K562 (cell line): ENCODE data around the gene ALDH16A1. TPM values are rescaled to one million over a fixed set of nuclear protein-coding genes. Genes with fewer than 3 reads are reported as not detected.

Experiments
- CCNT2 ChIP-seq: IDR thresholded peaks from 2 replicates; pipeline ENCODE4 v1.6.1; 2011; ENCODE audit warnings: borderline replicate concordance, low read depth, mild to moderate bottlenecking, moderate library complexity, mixed read lengths, low read length; ENCODE audit not compliant: insufficient read length; ENCODE audit errors: extremely low read depth
- JUN ChIP-seq, 2 experiments: sonication (generic) in 1 of 2; formaldehyde crosslinking in 1 of 2; IDR thresholded peaks; 2 replicates each; pipeline versions ENCODE4 v1.6.1 to v1.8.0; 2012 to 2022; ENCODE audit warnings: borderline replicate concordance in 2 of 2, mild to moderate bottlenecking in 2 of 2, improper control_type of control experiment in 1 of 2, low read depth in 1 of 2, low read length in 1 of 2, missing genetic modification reagents in 1 of 2
- MAZ ChIP-seq, 2 experiments: fragments of 450-650 bp in 1 of 2; sonication (generic) in 1 of 2; formaldehyde crosslinking; IDR thresholded peaks in 1 of 2; conservative IDR thresholded peaks in 1 of 2; 2 replicates each; pipeline versions ENCODE4 v1.4.0 to v1.5.0; 2020; ENCODE audit warnings: mild to moderate bottlenecking in 1 of 2, missing genetic modification reagents in 1 of 2
- MNT ChIP-seq, 2 experiments: fragments of 450-650 bp; conservative IDR thresholded peaks; 2 replicates each; pipeline ENCODE4 v1.6.1; 2017; ENCODE audit warnings: mild to moderate bottlenecking in 2 of 2, moderate library complexity in 2 of 2
- RCOR1 ChIP-seq, 2 experiments: IDR thresholded peaks; 2 replicates each; pipeline ENCODE4 v1.6.1; 2012; ENCODE audit warnings: low read depth in 2 of 2, low read length in 2 of 2, borderline replicate concordance in 1 of 2, improper control_type of control experiment in 1 of 2
- XRCC5 ChIP-seq: fragments of 200-400 bp; formaldehyde crosslinking; IDR thresholded peaks from 2 replicates; pipeline ENCODE4 v1.6.1; 2017; ENCODE audit warnings: low read depth, mild to moderate bottlenecking, low read length
- ZBTB11 ChIP-seq, 3 experiments: fragments of 200-800 bp in 1 of 3; fragments of 250-450 bp in 1 of 3; fragments of 450-650 bp in 1 of 3; sonication (Bioruptor Pico) in 1 of 3; sonication (Bioruptor generic) in 1 of 3; formaldehyde crosslinking in 1 of 3; IDR thresholded peaks; 2 replicates each; pipeline versions ENCODE4 v1.6.1 to v1.8.0; 2016 to 2022; ENCODE audit warnings: mild to moderate bottlenecking in 2 of 3, missing genetic modification characterization in 2 of 3, missing compliant biosample characterization in 1 of 3, moderate library complexity in 1 of 3
- ZBTB40 ChIP-seq, 2 experiments: fragments of 450-650 bp in 1 of 2; sonication (generic) in 1 of 2; formaldehyde crosslinking in 1 of 2; IDR thresholded peaks; 2 replicates each; pipeline versions ENCODE4 v1.7.1 to v1.9.0; 2016 to 2022; ENCODE audit warnings: inconsistent platforms in 1 of 2, mild to moderate bottlenecking in 1 of 2, missing genetic modification reagents in 1 of 2
- polyA plus RNA-seq, 8 experiments: library from polyadenylated mRNA; depleted of rRNA in 4 of 8; stranded (reverse) in 5 of 8; unstranded in 3 of 8; fragments of >200 nt; fragmentation: Nextera tagmentation in 2 of 8; fragmentation: Illumina TruSeq in 1 of 8; extraction: Ambion mirVana in 2 of 8; extraction: Trizol in 1 of 8; gene quantifications; 2 replicates each; pipeline versions ENCODE4 v1.2.1 to v1.2.3, GENCODE V29; 2011 to 2014; ENCODE audit warnings: inconsistent platforms in 1 of 8, missing spikeins in 1 of 8
- total RNA-seq, 7 experiments: library from RNA; depleted of rRNA in 6 of 7; stranded (reverse); fragments of >200 nt in 6 of 7; fragmentation: Illumina TruSeq in 2 of 7; extraction: Trizol in 2 of 7; gene quantifications; 2 replicates each; pipeline versions ENCODE4 v1.2.1 to v1.2.3, GENCODE V29; 2011 to 2021; ENCODE audit warnings: low replicate concordance in 1 of 7

The ALDH16A1 gene
- total and polyA plus RNA-seq, 9 of the 15 experiments (the other 6 are each of a cell fraction or from before 2014, with no cell fraction given) = 2.2 to 52.2 (median 7.6) TPM

- TF ChIP-seq ZBTB40 (IDR thresholded peaks at IDR 0.05) (peak; percentile 60), ZBTB40 (CRISPR knock-in tag; IDR thresholded peaks at IDR 0.05) (0 out of 2 replicates have a peak, but pooled peaks have one; percentile 46), RCOR1 (IDR thresholded peaks at IDR 0.05; ENCODE audit: borderline replicate concordance in 1 of 2, low read depth in 2 of 2, low read length in 2 of 2) (peak in 1 of 2 experiments; percentile 64; a peak in 1 of 4 replicates), ZBTB11 (CRISPR knock-in tag; IDR thresholded peaks at IDR 0.05) (peak in 1 of 3 experiments; percentile 66; a peak in 2 of 6 replicates), MAZ (CRISPR knock-in tag; conservative IDR thresholded peaks at IDR 0.05 in 1 of 2, IDR thresholded peaks at IDR 0.05 in 1 of 2) (peak; percentile 40 to 64; a peak in 3 of 4 replicates), MNT (conservative IDR thresholded peaks at IDR 0.05) (peak in 1 of 2 experiments; percentile 46; a peak in 1 of 4 replicates), JUN (IDR thresholded peaks at IDR 0.05; ENCODE audit: borderline replicate concordance, low read depth, low read length) (0 out of 2 replicates have a peak, but pooled peaks have one; percentile 23), JUN (CRISPR knock-in tag; IDR thresholded peaks at IDR 0.05; ENCODE audit: borderline replicate concordance) (peak; percentile 79; the same call in 1 of the 2 replicates), XRCC5 (peak; percentile 46; the same call in 1 of the 2 replicates), CCNT2 (peak; percentile 87)
Measured at GRCh38 chr19:49422407-49423070, 30.5 kb upstream of the ALDH16A1 start (continued).
